MM.1S (cell line): Measurements from ENCODE around the gene CD14.

ENCODE experiments used
- EZH2phosphoT487 ChIP-seq: fragments of 300-600 bp; sonication (generic); IDR thresholded peaks from 2 replicates; pipeline ENCODE4 v1.6.1; 2018; ENCODE audit warnings: antibody characterized with exemption, low read length
- TF ChIP-seq, protein P1 (sequence below): fragments of 300-600 bp; sonication (generic); IDR thresholded peaks from 2 replicates; pipeline ENCODE4 v1.5.1; 2016; ENCODE audit warnings: antibody characterized with exemption, low read length, mixed read lengths

DNA sequence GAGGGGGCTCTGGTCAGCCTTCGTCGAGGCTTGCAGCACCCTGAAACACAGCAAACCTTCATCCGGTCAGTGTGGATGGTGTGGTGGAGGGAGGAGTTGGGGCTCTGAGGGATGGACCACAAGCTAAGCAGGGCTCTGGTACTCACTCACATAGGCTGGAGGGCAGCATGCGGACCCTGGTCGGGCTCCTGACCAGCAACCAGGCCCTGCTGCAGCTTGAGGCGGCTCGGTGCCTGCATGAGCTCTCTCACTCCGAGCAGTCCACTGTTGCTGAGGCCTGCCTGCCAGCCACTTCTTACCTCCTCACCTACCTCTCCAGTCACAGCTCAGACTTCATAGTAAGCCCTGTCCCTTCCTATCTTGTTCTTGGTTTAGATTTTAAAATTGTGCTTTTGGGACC is 8.7 kb upstream of the CD14 start:
- TF ChIP-seq, protein P1, sequence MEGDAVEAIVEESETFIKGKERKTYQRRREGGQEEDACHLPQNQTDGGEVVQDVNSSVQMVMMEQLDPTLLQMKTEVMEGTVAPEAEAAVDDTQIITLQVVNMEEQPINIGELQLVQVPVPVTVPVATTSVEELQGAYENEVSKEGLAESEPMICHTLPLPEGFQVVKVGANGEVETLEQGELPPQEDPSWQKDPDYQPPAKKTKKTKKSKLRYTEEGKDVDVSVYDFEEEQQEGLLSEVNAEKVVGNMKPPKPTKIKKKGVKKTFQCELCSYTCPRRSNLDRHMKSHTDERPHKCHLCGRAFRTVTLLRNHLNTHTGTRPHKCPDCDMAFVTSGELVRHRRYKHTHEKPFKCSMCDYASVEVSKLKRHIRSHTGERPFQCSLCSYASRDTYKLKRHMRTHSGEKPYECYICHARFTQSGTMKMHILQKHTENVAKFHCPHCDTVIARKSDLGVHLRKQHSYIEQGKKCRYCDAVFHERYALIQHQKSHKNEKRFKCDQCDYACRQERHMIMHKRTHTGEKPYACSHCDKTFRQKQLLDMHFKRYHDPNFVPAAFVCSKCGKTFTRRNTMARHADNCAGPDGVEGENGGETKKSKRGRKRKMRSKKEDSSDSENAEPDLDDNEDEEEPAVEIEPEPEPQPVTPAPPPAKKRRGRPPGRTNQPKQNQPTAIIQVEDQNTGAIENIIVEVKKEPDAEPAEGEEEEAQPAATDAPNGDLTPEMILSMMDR, result no peak
- no peak for TF ChIP-seq EZH2phosphoT487
